Measurements from ENCODE around the gene ACADSB.

ACADSB gene

GRCh38 chr10:123097039-123097438, 88.2 kb downstream of the ACADSB start:
- H3K79me2 ChIP-seq (ENCODE audit: insufficient read depth, low read length), result no peaks in the 10 kb centered on the region
- H2AFZ ChIP-seq (ENCODE audit: low read depth, low read length), result no peak overlapping the region
- TF ChIP-seq CTCF (IDR thresholded peaks at IDR 0.05; ENCODE audit: borderline replicate concordance, extremely low read depth, low read length, poor library complexity, severe bottlenecking) (no peak), EZH2 (IDR thresholded peaks at IDR 0.05; ENCODE audit: borderline replicate concordance, low read depth, low read length, severe bottlenecking) (no peak)
- no peak overlapping the region for H3K4me2 ChIP-seq (ENCODE audit: insufficient read depth, low read length)
- H3K4me3 ChIP-seq (ENCODE audit: low read depth in 1 of 2, low read length in 2 of 2), result no peak overlapping the region
- no peaks in the 10 kb centered on the region for H3K9me3 ChIP-seq (ENCODE audit: insufficient read depth, low read length, severe bottlenecking)
- ATAC-seq (ENCODE audit: insufficient read depth, low read depth), result no peak
- peaks cover 8% of the 10 kb centered on the region for H3K27me3 ChIP-seq (ENCODE audit: insufficient read depth, low read length, poor library complexity)
- DNase-seq, result no peak
- no peaks in the 10 kb centered on the region for H3K4me1 ChIP-seq (ENCODE audit: insufficient read depth, low read length)
- H3K27ac ChIP-seq (ENCODE audit: low read length), result no peak overlapping the region
- H3K36me3 ChIP-seq (ENCODE audit: insufficient read depth, low read length), result no peaks in the 10 kb centered on the region
- no peaks in the 10 kb centered on the region for H4K20me1 ChIP-seq (ENCODE audit: insufficient read depth, low read length)
- no peak overlapping the region for H3K9ac ChIP-seq (ENCODE audit: low read depth, low read length)

DNA sequence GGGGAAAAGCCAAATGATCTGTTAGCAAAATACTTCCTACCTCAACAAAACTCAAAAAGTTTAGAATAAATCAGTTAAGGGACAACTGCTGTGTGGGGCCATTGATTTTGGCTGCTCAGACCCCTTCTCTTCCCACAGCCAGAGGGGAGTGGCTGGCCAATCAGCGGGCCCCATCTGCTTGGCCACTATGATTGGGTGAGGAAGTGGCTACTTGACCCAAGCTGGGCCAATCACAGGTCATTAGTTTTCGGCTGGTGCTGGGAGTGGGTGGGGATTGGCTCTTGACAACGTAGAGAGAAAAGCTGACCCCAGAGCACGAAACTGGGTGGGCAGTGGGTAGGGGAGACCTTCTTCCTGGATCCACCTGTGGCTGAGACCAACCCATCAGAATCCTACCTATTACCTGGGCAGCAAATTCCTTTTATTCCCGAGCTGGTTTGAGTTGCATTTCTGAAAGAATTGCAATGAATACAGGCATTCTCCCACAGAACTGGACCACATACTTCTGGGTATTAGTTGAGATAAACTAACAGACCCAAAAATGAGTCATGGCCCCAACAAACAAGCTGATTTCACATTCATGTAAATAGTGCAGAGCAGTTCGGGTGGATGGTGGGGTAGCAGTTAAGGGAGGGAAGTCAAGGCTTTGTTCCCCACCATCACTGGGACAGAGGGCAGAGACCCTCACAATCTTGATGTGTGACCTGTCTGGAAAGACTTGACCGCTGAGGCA, 91.4 kb downstream of the ACADSB start:
- H2AFZ ChIP-seq (ENCODE audit: low read depth, low read length), result no peak overlapping the region
- H3K9me3 ChIP-seq (ENCODE audit: insufficient read depth, low read length, severe bottlenecking), result no peaks in the 10 kb centered on the region
- H3K36me3 ChIP-seq (ENCODE audit: insufficient read depth, low read length), result no peaks in the 10 kb centered on the region
- no peak overlapping the region for H3K9ac ChIP-seq (ENCODE audit: low read depth, low read length)
- H3K27ac ChIP-seq (ENCODE audit: low read length), result no peak overlapping the region
- TF ChIP-seq CTCF (IDR thresholded peaks at IDR 0.05; ENCODE audit: borderline replicate concordance, extremely low read depth, low read length, poor library complexity, severe bottlenecking) (no peak), EZH2 (IDR thresholded peaks at IDR 0.05; ENCODE audit: borderline replicate concordance, low read depth, low read length, severe bottlenecking) (no peak)
- no peak overlapping the region for H3K4me3 ChIP-seq (ENCODE audit: low read depth in 1 of 2, low read length in 2 of 2)
- no peak overlapping the region for H3K4me2 ChIP-seq (ENCODE audit: insufficient read depth, low read length)
- H4K20me1 ChIP-seq (ENCODE audit: insufficient read depth, low read length), result no peaks in the 10 kb centered on the region
- peaks cover 8% of the 10 kb centered on the region for H3K27me3 ChIP-seq (ENCODE audit: insufficient read depth, low read length, poor library complexity)
- no peaks in the 10 kb centered on the region for H3K4me1 ChIP-seq (ENCODE audit: insufficient read depth, low read length)
- H3K79me2 ChIP-seq (ENCODE audit: insufficient read depth, low read length), result no peaks in the 10 kb centered on the region
- DNase-seq (no peak), ATAC-seq (ENCODE audit: insufficient read depth, low read depth) (no peak)

- ATAC-seq (ENCODE audit: insufficient read depth, low read depth), result no peak
- H3K27ac ChIP-seq (ENCODE audit: low read length), result no peak overlapping the region
- H3K36me3 ChIP-seq (ENCODE audit: insufficient read depth, low read length), result no peaks in the 10 kb centered on the region
- DNase-seq, result no peak
- H3K27me3 ChIP-seq (ENCODE audit: insufficient read depth, low read length, poor library complexity), result peaks cover 7% of the 10 kb centered on the region
- H3K9me3 ChIP-seq (ENCODE audit: insufficient read depth, low read length, severe bottlenecking), result no peaks in the 10 kb centered on the region
- no peak overlapping the region for H2AFZ ChIP-seq (ENCODE audit: low read depth, low read length)
- H3K4me1 ChIP-seq (ENCODE audit: insufficient read depth, low read length), result no peaks in the 10 kb centered on the region
- no peaks in the 10 kb centered on the region for H4K20me1 ChIP-seq (ENCODE audit: insufficient read depth, low read length)
- no peak overlapping the region for H3K4me2 ChIP-seq (ENCODE audit: insufficient read depth, low read length)
- no peak overlapping the region for H3K4me3 ChIP-seq (ENCODE audit: low read depth in 1 of 2, low read length in 2 of 2)
- H3K9ac ChIP-seq (ENCODE audit: low read depth, low read length), result no peak overlapping the region
- TF ChIP-seq CTCF (IDR thresholded peaks at IDR 0.05; ENCODE audit: borderline replicate concordance, extremely low read depth, low read length, poor library complexity, severe bottlenecking) (peak; percentile 17), EZH2 (IDR thresholded peaks at IDR 0.05; ENCODE audit: borderline replicate concordance, low read depth, low read length, severe bottlenecking) (no peak)
- H3K79me2 ChIP-seq (ENCODE audit: insufficient read depth, low read length), result no peaks in the 10 kb centered on the region
These were observed 93.1 kb downstream of the ACADSB start for GRCh38 chr10:123101872-123102271.

Measured in DND-41 (cell line).